ENCODE results near the gene PREX1. TPM values are rescaled to one million over a fixed set of nuclear protein-coding genes. Genes with fewer than 3 reads are reported as not detected.

The PREX1 gene
- total RNA-seq, 1 donor from 2014 or later, result 20.4 TPM

DNA sequence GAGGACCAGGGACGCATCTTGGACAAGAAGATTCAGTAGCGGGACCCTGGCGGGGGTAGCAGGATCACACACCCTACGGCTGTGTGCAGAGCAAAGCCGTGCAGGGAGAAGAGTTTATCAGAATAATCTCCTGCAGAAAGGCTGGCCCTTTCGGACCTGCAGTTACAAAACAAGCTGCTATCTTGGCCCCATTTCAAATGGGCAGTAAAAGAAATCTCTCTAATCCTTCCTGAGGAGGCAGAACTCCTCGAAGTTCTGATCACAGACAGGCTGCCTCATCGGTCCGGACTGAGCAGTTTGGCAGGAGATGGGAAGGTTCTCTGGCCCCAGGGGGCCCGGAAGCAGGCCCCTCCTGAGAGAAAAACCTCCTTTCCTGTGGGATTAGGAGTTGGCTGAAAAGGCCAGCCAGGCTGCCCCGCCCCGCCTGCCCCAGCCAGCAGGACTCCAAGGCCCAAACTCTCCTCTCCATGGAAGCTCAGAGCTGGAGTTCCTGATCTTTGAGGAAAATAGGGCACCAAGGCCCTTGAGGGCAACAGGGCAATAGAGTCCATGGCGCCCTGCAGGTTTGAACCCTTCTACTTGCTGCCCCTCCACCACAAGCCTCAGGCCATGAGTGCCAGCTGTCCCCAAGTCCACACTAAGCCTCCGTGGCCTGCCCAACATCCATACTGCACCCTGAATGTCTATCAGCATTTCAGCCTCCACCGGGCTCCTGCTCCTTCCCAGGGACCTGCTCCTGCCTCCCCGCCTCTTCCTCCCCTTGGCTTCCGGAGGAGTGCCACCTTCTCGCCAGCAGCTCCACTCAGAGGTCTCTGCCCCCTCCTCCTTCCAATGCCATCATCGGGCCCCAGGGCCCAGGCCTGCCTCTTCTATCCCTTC lies 141.3 kb downstream of the PREX1 start:
- H3K4me3 ChIP-seq (ENCODE audit: low read length in 3 of 3), result peak overlapping the region in 1 of 3 donors; percentile 22

DNA sequence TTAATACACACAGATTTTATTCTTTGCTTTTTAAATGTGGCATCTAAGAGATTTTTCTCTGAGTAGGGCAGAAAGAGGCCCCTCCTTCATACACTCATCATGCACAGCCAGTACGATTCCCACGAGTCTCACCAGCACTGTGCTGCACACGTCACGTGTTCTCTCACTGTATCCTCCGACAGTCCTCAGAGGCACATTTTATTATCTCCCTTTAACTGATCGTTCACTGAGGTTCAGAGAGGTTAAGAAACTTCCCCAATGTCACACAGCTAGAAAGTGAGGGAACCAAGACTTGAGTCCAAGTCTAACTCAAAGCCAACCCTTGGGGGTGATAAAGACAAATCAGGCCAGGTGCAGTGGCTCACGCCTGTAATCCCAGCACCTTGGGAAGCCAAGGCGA lies 142.5 kb downstream of the PREX1 start:
- Histone ChIP-seq H3K4me1 (ENCODE audit: control insufficient read depth in 3 of 3, insufficient read depth in 3 of 3, low read length in 3 of 3) (peaks cover 51 to 66% (median 59%) of the 10 kb centered on the region in 3 donors), H3K36me3 (ENCODE audit: control insufficient read depth in 3 of 3, insufficient read depth in 3 of 3, low read length in 3 of 3) (peaks cover 0 to 6% (median 3%) of the 10 kb centered on the region in 3 donors), H3K9me3 (ENCODE audit: control insufficient read depth in 3 of 3, low read length in 3 of 3) (no peaks in the 10 kb centered on the region), H3K9ac (ENCODE audit: low read depth in 1 of 3, low read length in 3 of 3) (no peak overlapping the region), H3K4me3 (ENCODE audit: low read length in 3 of 3) (no peak overlapping the region), H3K27ac (ENCODE audit: low read depth, low read length) (no peak overlapping the region), H3K27me3 (ENCODE audit: control insufficient read depth in 3 of 3, insufficient read depth in 3 of 3, low read length in 3 of 3) (no peaks in the 10 kb centered on the region)

More for the DNA sequence above, 141.3 kb downstream of the PREX1 start:
- peaks cover 51 to 64% (median 59%) of the 10 kb centered on the region in 3 donors for H3K4me1 ChIP-seq (ENCODE audit: control insufficient read depth in 3 of 3, insufficient read depth in 3 of 3, low read length in 3 of 3)
- peaks cover 0 to 5% (median 0%) of the 10 kb centered on the region in 3 donors for H3K36me3 ChIP-seq (ENCODE audit: control insufficient read depth in 3 of 3, insufficient read depth in 3 of 3, low read length in 3 of 3)
- H3K27ac ChIP-seq (ENCODE audit: low read depth, low read length), result no peak overlapping the region
- no peaks in the 10 kb centered on the region for H3K9me3 ChIP-seq (ENCODE audit: control insufficient read depth in 3 of 3, low read length in 3 of 3)
- no peaks in the 10 kb centered on the region for H3K27me3 ChIP-seq (ENCODE audit: control insufficient read depth in 3 of 3, insufficient read depth in 3 of 3, low read length in 3 of 3)
- H3K9ac ChIP-seq (ENCODE audit: low read depth in 1 of 3, low read length in 3 of 3), result peak overlapping the region in 1 of 3 donors; percentile 51

GRCh38 chr20:48684501-48685041 lies 143.2 kb downstream of the PREX1 start:
- Histone ChIP-seq H3K9ac (ENCODE audit: low read depth in 1 of 3, low read length in 3 of 3) (no peak overlapping the region), H3K4me3 (ENCODE audit: low read length in 3 of 3) (peak overlapping the region in 1 of 3 donors; percentile 6), H3K27ac (ENCODE audit: low read depth, low read length) (no peak overlapping the region), H3K36me3 (ENCODE audit: control insufficient read depth in 3 of 3, insufficient read depth in 3 of 3, low read length in 3 of 3) (peaks cover 0 to 4% (median 3%) of the 10 kb centered on the region in 3 donors), H3K9me3 (ENCODE audit: control insufficient read depth in 3 of 3, low read length in 3 of 3) (no peaks in the 10 kb centered on the region), H3K4me1 (ENCODE audit: control insufficient read depth in 3 of 3, insufficient read depth in 3 of 3, low read length in 3 of 3) (peaks cover 51 to 66% (median 59%) of the 10 kb centered on the region in 3 donors), H3K27me3 (ENCODE audit: control insufficient read depth in 3 of 3, insufficient read depth in 3 of 3, low read length in 3 of 3) (no peaks in the 10 kb centered on the region)

DNA sequence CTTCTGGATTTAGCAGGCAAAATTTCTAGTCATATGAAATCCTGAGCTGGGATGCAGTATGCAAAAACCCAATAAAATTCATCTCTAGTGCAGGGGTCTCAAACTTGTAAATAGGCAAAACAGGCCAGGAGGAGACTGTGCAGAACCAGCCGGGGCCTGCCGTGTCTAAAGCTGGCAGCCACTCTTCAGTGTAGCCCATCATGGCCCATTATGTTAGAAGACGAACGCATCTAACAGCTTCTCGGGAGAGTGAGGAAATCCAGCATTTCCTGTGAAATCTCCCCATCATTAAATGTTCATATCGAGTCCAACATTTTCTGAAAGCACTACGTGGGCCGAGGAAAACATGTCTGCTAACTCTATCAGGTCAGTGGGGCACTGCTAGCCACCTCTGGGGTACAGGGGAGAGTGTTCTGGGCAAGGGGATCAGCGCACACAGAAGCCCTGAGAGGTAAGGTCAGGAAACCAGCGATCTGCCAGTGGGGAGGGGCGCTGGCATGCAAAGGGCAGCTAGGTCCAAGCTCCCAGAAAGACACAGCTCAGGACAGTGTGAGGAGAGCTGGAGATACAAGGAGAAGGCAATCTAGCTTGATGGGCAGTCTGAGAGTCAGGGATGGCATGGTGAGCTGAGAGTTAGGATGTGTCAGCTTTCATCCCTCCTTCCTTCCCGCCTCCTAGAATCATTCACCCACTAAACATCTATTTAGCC lies 144.2 kb downstream of the PREX1 start:
- no peaks in the 10 kb centered on the region for H3K27me3 ChIP-seq (ENCODE audit: control insufficient read depth in 3 of 3, insufficient read depth in 3 of 3, low read length in 3 of 3)
- peaks cover 0 to 8% (median 4%) of the 10 kb centered on the region in 3 donors for H3K36me3 ChIP-seq (ENCODE audit: control insufficient read depth in 3 of 3, insufficient read depth in 3 of 3, low read length in 3 of 3)
- no peaks in the 10 kb centered on the region for H3K9me3 ChIP-seq (ENCODE audit: control insufficient read depth in 3 of 3, low read length in 3 of 3)
- peaks cover 51 to 66% (median 59%) of the 10 kb centered on the region in 3 donors for H3K4me1 ChIP-seq (ENCODE audit: control insufficient read depth in 3 of 3, insufficient read depth in 3 of 3, low read length in 3 of 3)
- H3K9ac ChIP-seq (ENCODE audit: low read depth in 1 of 3, low read length in 3 of 3), result peak overlapping the region in 1 of 3 donors; percentile 80
- no peak overlapping the region for H3K4me3 ChIP-seq (ENCODE audit: low read length in 3 of 3)
- peak overlapping the region; percentile 62 for H3K27ac ChIP-seq (ENCODE audit: low read depth, low read length)

DNA sequence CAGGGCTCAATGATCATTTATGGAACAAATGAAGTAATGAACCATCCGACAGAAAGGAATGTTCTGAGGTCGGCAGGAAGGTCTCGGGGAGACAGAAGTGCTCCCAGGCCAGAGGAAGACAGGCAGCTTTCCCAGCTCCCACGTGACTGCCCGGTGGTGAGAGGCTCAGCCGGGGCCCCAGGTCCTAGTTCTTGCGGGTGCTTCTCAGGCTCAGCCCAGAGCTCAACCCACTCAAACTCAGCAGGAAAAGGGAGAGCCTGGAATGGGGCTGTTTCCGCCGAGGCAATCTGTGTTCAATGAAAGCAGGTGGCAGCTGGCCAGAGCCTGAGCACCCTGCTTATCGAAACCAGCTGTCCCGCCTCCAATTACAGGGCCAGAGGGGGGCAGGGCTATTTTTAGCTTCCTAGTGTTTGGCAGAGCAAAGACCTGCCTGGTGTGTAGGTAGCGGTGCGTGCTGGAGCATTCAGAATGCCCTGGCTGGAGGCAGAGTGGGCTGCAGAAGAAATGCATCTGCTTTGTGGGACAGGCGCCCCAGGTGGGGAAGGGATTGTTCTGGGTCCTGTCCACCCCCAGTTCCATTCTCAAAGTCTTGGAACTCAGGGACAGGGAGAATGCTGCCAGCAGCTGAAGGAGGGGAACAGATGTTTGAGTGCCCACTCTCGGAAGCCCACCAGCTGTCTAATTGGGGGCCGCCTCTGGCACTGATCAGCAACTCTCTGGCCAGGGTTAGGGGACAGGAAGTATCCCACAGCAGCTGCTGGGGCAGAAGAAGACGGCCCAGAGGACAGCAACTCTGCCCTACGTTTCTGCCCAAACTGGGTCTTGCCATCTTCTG lies 145.1 kb downstream of the PREX1 start:
- peak overlapping the region; percentile 62 for H3K27ac ChIP-seq (ENCODE audit: low read depth, low read length)
- no peaks in the 10 kb centered on the region for H3K9me3 ChIP-seq (ENCODE audit: control insufficient read depth in 3 of 3, low read length in 3 of 3)
- H3K4me3 ChIP-seq (ENCODE audit: low read length in 3 of 3), result peak overlapping the region; percentile 41 to 62 (median 60)
- H3K27me3 ChIP-seq (ENCODE audit: control insufficient read depth in 3 of 3, insufficient read depth in 3 of 3, low read length in 3 of 3), result no peaks in the 10 kb centered on the region
- peaks cover 0 to 8% (median 4%) of the 10 kb centered on the region in 3 donors for H3K36me3 ChIP-seq (ENCODE audit: control insufficient read depth in 3 of 3, insufficient read depth in 3 of 3, low read length in 3 of 3)
- peak overlapping the region; percentile 47 to 80 (median 57) for H3K9ac ChIP-seq (ENCODE audit: low read depth in 1 of 3, low read length in 3 of 3)
- H3K4me1 ChIP-seq (ENCODE audit: control insufficient read depth in 3 of 3, insufficient read depth in 3 of 3, low read length in 3 of 3), result peaks cover 51 to 64% (median 59%) of the 10 kb centered on the region in 3 donors

- H3K27ac ChIP-seq (ENCODE audit: low read depth, low read length), result peak overlapping the region; percentile 62
- peak overlapping the region; percentile 47 to 80 (median 57) for H3K9ac ChIP-seq (ENCODE audit: low read depth in 1 of 3, low read length in 3 of 3)
- H3K27me3 ChIP-seq (ENCODE audit: control insufficient read depth in 3 of 3, insufficient read depth in 3 of 3, low read length in 3 of 3), result no peaks in the 10 kb centered on the region
- peaks cover 0 to 8% (median 4%) of the 10 kb centered on the region in 3 donors for H3K36me3 ChIP-seq (ENCODE audit: control insufficient read depth in 3 of 3, insufficient read depth in 3 of 3, low read length in 3 of 3)
- no peaks in the 10 kb centered on the region for H3K9me3 ChIP-seq (ENCODE audit: control insufficient read depth in 3 of 3, low read length in 3 of 3)
- peak overlapping the region in 2 of 3 donors; percentile 41 to 62 for H3K4me3 ChIP-seq (ENCODE audit: low read length in 3 of 3)
- peaks cover 50 to 56% (median 51%) of the 10 kb centered on the region in 3 donors for H3K4me1 ChIP-seq (ENCODE audit: control insufficient read depth in 3 of 3, insufficient read depth in 3 of 3, low read length in 3 of 3)
These were observed 145.8 kb downstream of the PREX1 start for GRCh38 chr20:48681873-48682426.

DNA sequence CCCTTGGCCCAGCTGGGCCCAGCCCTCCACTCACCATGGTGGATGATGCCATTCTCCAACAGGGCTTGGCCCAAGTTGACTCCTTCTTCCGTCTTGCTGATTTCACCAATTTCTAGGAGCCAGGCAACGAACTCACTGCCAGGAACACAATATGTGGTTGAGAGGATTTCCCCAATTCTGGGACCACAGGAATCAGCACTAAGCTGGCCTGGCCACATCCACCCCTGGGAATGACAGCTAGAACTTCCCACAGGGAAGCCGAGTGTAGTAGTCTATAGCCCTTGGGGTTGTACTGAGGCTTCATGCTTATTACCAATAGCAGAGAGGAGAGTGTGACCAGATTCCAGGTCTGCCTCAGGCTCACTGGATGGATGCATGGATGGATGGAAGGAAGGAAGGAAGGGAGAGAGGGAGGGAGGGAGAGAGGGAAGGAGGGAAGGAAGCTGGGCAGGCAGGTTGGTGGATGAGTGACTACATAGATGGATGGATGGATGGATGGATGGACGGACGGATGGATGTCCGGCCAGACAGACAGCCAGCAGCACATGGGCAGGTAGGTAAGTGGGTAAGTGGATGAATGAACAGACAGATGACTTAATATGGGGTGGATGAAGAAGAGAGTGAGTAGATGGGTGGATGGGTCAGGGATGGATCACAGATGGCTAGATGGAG lies 146.5 kb downstream of the PREX1 start:
- Histone ChIP-seq H3K27ac (ENCODE audit: low read depth, low read length) (no peak overlapping the region), H3K4me3 (ENCODE audit: low read length in 3 of 3) (no peak overlapping the region), H3K9me3 (ENCODE audit: control insufficient read depth in 3 of 3, low read length in 3 of 3) (no peaks in the 10 kb centered on the region), H3K9ac (ENCODE audit: low read depth in 1 of 3, low read length in 3 of 3) (no peak overlapping the region), H3K36me3 (ENCODE audit: control insufficient read depth in 3 of 3, insufficient read depth in 3 of 3, low read length in 3 of 3) (peaks cover 0 to 8% (median 4%) of the 10 kb centered on the region in 3 donors), H3K4me1 (ENCODE audit: control insufficient read depth in 3 of 3, insufficient read depth in 3 of 3, low read length in 3 of 3) (peaks cover 43 to 50% (median 45%) of the 10 kb centered on the region in 3 donors), H3K27me3 (ENCODE audit: control insufficient read depth in 3 of 3, insufficient read depth in 3 of 3, low read length in 3 of 3) (no peaks in the 10 kb centered on the region)

GRCh38 chr20:48680650-48681049 lies 147.1 kb downstream of the PREX1 start:
- H3K9me3 ChIP-seq (ENCODE audit: control insufficient read depth in 3 of 3, low read length in 3 of 3), result no peaks in the 10 kb centered on the region
- H3K27me3 ChIP-seq (ENCODE audit: control insufficient read depth in 3 of 3, insufficient read depth in 3 of 3, low read length in 3 of 3), result no peaks in the 10 kb centered on the region
- peaks cover 37 to 43% (median 38%) of the 10 kb centered on the region in 3 donors for H3K4me1 ChIP-seq (ENCODE audit: control insufficient read depth in 3 of 3, insufficient read depth in 3 of 3, low read length in 3 of 3)
- H3K4me3 ChIP-seq (ENCODE audit: low read length in 3 of 3), result no peak overlapping the region
- H3K9ac ChIP-seq (ENCODE audit: low read depth in 1 of 3, low read length in 3 of 3), result no peak overlapping the region
- peaks cover 0 to 11% (median 4%) of the 10 kb centered on the region in 3 donors for H3K36me3 ChIP-seq (ENCODE audit: control insufficient read depth in 3 of 3, insufficient read depth in 3 of 3, low read length in 3 of 3)
- no peak overlapping the region for H3K27ac ChIP-seq (ENCODE audit: low read depth, low read length)

Measured in skeletal muscle tissue (tissue), 4 donors.